Subcutaneous adipose tissue (tissue), 4 donors: ENCODE data around the gene SNRNP40. TPM values are rescaled to one million over a fixed set of nuclear protein-coding genes. Genes with fewer than 3 reads are reported as not detected.

Experiments used
- total RNA-seq, 4 donors: library from RNA; depleted of rRNA; stranded (reverse); fragments of >200 nt; gene quantifications; one replicate each; pipeline ENCODE4 v1.1.0, GENCODE V29; 2016
- TF ChIP-seq, protein P1 (sequence below): fragments of 450-650 bp; IDR thresholded peaks from one replicate; pipeline ENCODE4 v1.5.1; 2016; ENCODE audit warnings: low read depth, mild to moderate bottlenecking, control low read depth, antibody characterized with exemption, moderate library complexity

The SNRNP40 gene
- total RNA-seq, 4 donors from 2014 or later: 31.9 to 41.9 (median 33.9) TPM

DNA sequence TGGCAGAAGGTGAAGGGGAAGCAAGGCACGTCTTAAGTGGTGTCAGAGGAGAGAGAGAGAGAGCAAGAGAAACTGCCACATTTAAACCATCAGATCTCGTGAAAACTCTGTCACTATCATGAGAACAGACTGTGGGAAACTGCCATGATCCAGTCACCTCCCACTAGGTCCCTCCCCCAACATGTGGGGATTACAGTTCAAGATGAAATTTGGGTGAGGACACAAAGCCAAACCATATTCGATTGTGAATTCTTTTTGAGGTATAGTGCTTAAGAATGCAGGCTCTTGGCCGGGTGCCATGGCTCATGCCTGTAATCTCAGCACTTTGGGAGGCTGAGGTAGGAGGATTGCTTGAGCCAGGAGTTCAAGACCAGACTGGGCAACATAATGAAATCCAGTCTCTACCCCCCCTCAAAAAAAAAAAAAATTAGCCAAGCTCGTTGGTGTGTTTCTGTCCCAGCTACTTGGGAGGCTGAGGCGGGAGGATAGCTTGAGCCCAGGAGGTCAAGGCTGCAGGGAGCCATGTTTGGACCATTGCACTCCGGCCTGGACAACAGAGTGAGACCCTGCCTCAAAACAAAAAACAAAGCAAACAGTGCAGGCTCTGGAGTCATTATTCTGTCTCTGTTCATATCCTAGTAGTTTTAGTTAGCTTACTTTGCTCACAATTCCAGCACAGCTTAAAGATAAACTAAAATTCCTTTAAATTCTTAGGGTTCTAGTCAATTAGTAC is 6.3 kb upstream of the SNRNP40 start:
- TF ChIP-seq, protein P1, sequence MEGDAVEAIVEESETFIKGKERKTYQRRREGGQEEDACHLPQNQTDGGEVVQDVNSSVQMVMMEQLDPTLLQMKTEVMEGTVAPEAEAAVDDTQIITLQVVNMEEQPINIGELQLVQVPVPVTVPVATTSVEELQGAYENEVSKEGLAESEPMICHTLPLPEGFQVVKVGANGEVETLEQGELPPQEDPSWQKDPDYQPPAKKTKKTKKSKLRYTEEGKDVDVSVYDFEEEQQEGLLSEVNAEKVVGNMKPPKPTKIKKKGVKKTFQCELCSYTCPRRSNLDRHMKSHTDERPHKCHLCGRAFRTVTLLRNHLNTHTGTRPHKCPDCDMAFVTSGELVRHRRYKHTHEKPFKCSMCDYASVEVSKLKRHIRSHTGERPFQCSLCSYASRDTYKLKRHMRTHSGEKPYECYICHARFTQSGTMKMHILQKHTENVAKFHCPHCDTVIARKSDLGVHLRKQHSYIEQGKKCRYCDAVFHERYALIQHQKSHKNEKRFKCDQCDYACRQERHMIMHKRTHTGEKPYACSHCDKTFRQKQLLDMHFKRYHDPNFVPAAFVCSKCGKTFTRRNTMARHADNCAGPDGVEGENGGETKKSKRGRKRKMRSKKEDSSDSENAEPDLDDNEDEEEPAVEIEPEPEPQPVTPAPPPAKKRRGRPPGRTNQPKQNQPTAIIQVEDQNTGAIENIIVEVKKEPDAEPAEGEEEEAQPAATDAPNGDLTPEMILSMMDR: no peak

GRCh38 chr1:31300193-31300592 is 3.6 kb upstream of the SNRNP40 start:
- TF ChIP-seq, protein P1: no peak

DNA sequence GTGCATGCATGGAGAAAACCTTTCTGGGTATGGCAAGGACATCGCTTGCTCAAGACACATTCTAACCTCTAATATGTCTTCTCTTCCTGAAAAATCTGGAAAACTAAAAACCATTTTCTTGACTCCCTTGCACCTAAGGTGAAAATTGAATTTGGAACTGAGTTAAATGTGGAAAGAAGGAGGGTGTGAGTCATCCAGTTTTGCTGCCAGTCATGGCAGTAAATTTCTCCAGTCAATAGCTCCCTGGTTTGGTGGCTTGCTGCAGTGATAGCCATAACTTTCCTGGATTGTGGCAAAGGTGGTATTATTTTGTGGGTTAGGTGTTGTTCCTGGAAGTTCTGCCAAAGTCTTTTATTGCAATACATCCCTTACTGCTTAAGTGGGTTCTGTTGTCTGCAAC is 2.8 kb upstream of the SNRNP40 start:
- TF ChIP-seq, protein P1: no peak

- TF ChIP-seq, protein P1: no peak
Observed at GRCh38 chr1:31297277-31298247, 974 bp upstream of the SNRNP40 start.

GRCh38 chr1:31295874-31296485 is 608 bp downstream of the SNRNP40 start:
- TF ChIP-seq, protein P1: no peak

DNA sequence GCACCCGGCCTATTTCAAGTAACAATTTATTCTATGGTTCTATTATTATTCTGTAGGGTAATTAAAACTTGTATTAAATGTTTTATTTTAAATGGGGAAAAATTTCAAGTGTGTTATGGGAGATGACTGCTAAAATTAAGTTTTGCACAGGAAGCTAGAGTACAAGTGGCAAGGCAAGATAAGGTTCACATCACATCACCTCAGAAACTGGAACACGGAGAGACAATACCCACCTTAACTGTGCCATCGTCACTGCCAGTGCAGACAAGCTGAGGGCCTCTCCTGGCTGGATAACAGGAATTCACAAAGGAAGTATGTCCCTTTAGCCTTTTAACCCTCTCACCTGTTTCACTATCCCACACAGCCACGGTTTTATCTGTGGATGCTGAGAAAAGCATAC is 7.6 kb downstream of the SNRNP40 start:
- TF ChIP-seq, protein P1: no peak

- TF ChIP-seq, protein P1: no peak
Observed at GRCh38 chr1:31273619-31274018, 23.0 kb downstream of the SNRNP40 start.
